Measurements from ENCODE around the gene HEXIM2.

DNA sequence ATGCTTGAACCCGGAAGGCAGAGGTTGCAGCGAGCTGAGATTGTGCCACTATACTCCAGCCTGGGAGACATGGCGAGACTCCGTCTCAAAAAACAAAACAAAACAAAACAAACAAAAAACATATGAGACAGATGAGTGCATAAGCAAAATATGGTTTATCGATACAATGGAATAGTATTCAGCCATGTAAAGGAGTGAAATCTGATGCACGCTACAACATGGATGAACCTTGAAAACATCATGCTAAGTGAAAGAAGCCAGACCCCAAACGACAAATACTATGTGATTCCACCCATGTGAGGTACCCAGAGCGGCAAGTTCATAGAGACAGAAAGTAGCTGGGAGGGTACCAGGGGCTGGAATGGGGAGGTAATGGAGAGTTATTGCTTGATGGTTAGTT lies 36.2 kb upstream of the HEXIM2 start:
- TF ChIP-seq, protein P1, sequence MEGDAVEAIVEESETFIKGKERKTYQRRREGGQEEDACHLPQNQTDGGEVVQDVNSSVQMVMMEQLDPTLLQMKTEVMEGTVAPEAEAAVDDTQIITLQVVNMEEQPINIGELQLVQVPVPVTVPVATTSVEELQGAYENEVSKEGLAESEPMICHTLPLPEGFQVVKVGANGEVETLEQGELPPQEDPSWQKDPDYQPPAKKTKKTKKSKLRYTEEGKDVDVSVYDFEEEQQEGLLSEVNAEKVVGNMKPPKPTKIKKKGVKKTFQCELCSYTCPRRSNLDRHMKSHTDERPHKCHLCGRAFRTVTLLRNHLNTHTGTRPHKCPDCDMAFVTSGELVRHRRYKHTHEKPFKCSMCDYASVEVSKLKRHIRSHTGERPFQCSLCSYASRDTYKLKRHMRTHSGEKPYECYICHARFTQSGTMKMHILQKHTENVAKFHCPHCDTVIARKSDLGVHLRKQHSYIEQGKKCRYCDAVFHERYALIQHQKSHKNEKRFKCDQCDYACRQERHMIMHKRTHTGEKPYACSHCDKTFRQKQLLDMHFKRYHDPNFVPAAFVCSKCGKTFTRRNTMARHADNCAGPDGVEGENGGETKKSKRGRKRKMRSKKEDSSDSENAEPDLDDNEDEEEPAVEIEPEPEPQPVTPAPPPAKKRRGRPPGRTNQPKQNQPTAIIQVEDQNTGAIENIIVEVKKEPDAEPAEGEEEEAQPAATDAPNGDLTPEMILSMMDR (optimal IDR thresholded peaks at IDR 0.05 in 1 of 3, IDR thresholded peaks at IDR 0.05 in 1 of 3, conservative IDR thresholded peaks at IDR 0.05 in 1 of 3; ENCODE audit: extremely low read depth in 1 of 3, insufficient read depth in 2 of 3, low read length in 3 of 3), result no peak
- no peak for TF ChIP-seq EZH2 (IDR thresholded peaks at IDR 0.05; ENCODE audit: low read length)
